KBM-7 (cell line): ENCODE results near the gene BICRA.
"Not testable (repeated sequence)": the region's sequence is repeated elsewhere in the genome, so short reads cannot be mapped to it uniquely, and the experiment has no call there.

Source experiments
- DNase-seq: peaks from one replicate; pipeline ENCODE4 v3.0.0-alpha.2; 2015
- in situ Hi-C: fragments of 300-500 bp; cut with MboI; formaldehyde crosslinking; loops from 2 replicates; pipeline ENCODE4 v1.14.3; 2020; ENCODE audit warnings: low sequenced_read_pairs, low pct_unique_long_range_greater_than_20kb, mixed read lengths

The BICRA gene

GRCh38 chr19:47700934-47701716 lies 92.2 kb downstream of the BICRA start:
- in situ Hi-C loops = no loop called here
- DNase-seq = no peak

- DNase-seq = no peak
- in situ Hi-C loops = no loop called here
Observed at GRCh38 chr19:47701717-47702552, 93.0 kb downstream of the BICRA start.

- in situ Hi-C loops = no loop called here
- DNase-seq = no peak
Observed at GRCh38 chr19:47702671-47703070, 93.7 kb downstream of the BICRA start.

GRCh38 chr19:47703301-47703700 lies 94.4 kb downstream of the BICRA start:
- DNase-seq = no peak
- in situ Hi-C loops = no loop called here

- in situ Hi-C loops = no loop called here
- no peak for DNase-seq
Observed at GRCh38 chr19:47704024-47704423, 95.1 kb downstream of the BICRA start.

GRCh38 chr19:47704656-47705055 lies 95.7 kb downstream of the BICRA start:
- in situ Hi-C loops = no loop called here
- no peak for DNase-seq

- peak; percentile 86 for DNase-seq
- in situ Hi-C loops = no loop called here
Observed at GRCh38 chr19:47707135-47707925, 98.4 kb downstream of the BICRA start.

- no peak for DNase-seq
- in situ Hi-C loops = no loop called here
Observed at GRCh38 chr19:47711652-47712242, 102.8 kb downstream of the BICRA start.

- DNase-seq = peak; percentile 75
- in situ Hi-C loops = no loop called here
Observed at GRCh38 chr19:47713046-47714021, 104.4 kb downstream of the BICRA start, which contains the start of gene EHD2. TSS of gene EHD2 (plus strand) at chr19:47713422. CDS start at chr19:47716613, 3,191 bp downstream.

- no peak for DNase-seq
- in situ Hi-C loops = no loop called here
Observed at GRCh38 chr19:47714339-47714738, 105.4 kb downstream of the BICRA start.

GRCh38 chr19:47714855-47715254 lies 105.9 kb downstream of the BICRA start:
- DNase-seq, in situ Hi-C loops: not testable (repeated sequence)

GRCh38 chr19:47716270-47716937 lies 107.5 kb downstream of the BICRA start:
- in situ Hi-C loops = no loop called here
- no peak for DNase-seq

GRCh38 chr19:47718415-47719046 lies 109.6 kb downstream of the BICRA start:
- in situ Hi-C loops, DNase-seq: not testable (repeated sequence)

GRCh38 chr19:47719047-47719859 lies 110.3 kb downstream of the BICRA start:
- in situ Hi-C loops = no loop called here
- no peak for DNase-seq

- in situ Hi-C loops = no loop called here
- DNase-seq = no peak
Observed at GRCh38 chr19:47720669-47721422, 111.9 kb downstream of the BICRA start.

- peak; percentile 87 for DNase-seq
- in situ Hi-C loops = no loop called here
Observed at GRCh38 chr19:47723581-47723940, 114.6 kb downstream of the BICRA start.
